ENCODE results near the gene RAB4B. TPM values are rescaled to one million over a fixed set of nuclear protein-coding genes. Genes with fewer than 3 reads are reported as not detected.
A peak's percentile ranks its signal among the peaks of the same experiment; 100 is the strongest.
"Not testable (repeated sequence)": the region's sequence is repeated elsewhere in the genome, so short reads cannot be mapped to it uniquely, and the experiment has no call there.

RAB4B gene
- total RNA-seq, 1 donor from 2014 or later, result 40.1 TPM

DNA sequence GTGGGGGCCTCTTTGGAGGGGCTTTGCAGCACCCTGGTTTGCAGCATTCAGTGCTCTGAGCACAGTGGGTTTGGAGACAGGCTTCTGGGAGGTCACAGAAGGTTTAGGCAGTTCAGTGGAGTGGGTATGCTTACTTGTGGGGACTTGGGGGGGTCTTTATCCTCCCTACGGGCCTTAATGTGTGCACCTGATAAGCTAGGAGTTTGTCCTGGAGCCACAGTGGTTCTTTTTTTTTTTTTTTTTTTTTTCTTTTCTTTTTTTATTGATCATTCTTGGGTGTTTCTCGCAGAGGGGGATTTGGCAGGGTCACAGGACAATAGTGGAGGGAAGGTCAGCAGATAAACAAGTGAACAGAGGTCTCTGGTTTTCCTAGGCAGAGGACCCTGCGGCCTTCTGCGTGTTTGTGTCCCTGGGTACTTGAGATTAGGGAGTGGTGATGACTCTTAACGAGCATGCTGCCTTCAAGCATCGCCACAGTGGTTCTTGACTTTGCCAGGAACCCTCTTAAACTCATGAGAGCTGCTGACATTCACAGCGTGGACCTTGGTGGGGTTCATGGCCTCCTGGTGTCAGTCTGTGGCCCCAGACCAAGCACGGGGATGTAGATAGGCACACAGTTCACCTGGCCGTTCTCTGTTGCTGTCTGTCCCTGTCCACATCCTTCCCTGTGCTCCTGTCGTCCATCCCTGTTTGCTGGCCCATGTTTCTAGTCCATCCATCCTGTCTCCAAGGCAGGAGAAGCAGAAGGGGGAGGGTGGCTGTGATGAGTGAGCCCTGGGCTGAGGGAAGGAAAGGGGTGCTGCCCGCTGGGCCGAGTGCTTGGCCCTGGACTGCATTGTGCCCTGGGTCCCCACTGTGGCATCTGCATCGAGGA lies 23.6 kb downstream of the RAB4B start:
- DNase-seq (ENCODE audit: extremely low read depth, low read depth, low spot score), result no peak

DNA sequence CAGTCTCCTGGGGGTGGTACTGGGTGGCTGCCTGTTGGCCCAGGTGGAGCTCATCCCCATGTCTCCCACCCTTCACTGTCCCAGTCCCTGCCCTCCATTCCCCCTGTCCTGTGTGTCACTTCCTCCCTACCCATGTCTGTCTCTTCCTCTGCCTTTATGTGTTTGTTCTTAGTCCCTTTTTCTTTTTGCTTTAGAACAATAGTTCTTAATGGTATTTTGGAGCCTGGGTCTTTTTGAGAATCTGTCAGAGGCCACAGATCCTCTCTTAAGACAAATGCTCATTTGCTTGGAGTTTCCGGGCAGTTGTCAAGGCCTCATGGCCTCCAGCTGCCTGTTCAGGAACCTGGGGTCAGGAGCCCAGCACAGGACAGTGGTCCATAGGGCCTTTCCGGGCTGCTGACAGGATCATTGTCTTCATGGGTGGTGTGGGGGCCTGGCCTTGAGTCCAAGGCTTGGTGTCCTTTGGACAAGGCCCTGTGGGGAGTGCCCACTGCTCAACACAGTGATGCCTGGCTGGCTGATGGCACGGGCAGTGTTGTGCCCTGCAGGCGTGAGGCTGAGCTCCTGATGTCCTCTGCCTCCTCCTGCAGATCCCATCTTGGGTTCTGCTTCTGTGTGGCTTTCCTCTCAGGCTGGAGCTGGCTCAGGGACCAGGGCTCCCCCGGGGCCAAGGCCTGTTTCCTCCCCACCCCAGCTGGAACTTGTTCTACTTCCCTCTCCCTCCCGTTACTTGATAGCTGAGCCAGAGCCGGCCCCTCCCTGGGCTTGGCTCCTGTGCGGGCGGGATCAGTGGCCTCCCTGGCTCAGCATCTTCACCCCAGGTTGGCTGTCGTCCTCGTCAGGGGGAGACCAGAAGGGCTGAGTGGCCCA lies 24.5 kb downstream of the RAB4B start:
- no peak for DNase-seq (ENCODE audit: extremely low read depth, low read depth, low spot score)

DNA sequence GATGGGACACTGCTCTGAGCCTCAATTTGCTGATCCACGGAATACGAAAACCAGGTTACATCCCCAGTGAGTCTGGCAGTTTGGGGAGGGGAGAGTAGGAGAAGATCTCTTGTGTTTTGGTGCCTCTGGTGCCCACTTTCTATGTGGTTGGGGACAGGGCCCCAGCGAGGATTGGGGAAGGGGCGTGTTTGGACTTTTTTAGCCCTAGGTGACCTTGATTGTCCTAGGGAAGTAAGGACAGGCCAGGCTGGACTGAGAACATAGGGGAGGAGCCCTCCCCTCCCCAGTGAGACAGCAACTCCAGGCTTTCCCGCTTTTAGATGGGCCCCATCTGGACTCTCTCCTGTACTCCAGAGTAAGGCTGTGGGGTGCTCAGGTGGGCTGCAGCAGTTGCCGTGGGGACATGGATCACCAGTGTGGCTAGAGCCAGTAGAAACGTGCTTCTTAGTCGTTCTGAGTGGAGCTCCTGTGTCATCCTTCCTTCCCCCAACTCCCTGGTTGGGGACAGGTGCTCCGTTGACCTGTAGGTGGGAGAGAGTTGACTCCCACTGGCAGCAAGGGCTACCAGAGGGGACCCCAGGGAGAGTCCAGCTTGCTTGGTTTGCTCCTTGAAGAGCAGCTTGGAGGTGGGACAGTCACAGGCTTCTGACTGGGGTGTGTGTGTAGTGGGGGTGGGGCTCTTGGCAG lies 25.3 kb downstream of the RAB4B start:
- DNase-seq (ENCODE audit: extremely low read depth, low read depth, low spot score), result no peak

DNA sequence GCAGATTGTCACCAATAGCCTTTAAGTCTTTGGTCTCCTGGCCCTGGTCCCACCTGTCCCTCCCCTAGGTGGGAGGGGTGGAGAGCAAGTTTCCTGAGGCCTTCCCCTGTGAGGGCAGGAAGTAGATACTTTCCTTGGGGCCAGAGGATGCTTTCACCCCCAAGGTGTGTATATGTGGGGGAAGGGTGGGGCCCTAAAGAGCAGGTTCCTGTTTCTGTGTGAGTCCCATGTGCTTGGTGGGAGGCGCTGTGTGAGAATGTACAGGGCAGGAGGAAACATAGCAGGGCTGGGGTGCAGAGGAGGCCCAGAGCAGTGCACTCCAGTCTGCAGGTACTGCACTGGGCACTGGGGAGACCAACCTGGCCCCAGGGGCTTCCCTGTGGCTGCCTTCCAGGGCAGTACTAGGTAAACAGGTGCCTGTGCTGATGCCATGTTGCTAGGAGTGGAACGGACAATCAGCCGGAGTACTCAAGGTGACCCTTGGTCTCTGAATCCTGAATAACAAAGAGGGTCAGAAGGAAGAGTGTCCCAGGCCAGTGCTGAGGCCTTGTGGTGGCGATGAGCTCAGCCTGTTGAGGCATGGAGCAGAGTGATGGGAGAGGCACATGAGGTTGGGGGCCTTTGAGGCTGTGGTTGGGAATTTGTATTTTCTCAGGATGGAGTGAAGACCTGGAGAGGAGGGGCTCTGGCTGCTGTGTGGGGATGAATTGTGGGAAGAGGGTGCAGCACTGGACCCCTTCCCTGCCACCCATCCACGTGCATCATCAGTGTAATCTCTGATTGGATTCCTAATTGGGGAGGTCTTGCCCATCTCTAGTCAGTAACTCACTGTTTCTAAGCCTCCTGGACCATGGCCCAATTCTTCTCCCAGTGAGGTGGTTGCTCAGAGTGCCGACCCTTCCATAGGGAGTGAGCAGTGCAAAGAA lies 26.1 kb downstream of the RAB4B start:
- DNase-seq (ENCODE audit: extremely low read depth, low read depth, low spot score), result no peak

DNA sequence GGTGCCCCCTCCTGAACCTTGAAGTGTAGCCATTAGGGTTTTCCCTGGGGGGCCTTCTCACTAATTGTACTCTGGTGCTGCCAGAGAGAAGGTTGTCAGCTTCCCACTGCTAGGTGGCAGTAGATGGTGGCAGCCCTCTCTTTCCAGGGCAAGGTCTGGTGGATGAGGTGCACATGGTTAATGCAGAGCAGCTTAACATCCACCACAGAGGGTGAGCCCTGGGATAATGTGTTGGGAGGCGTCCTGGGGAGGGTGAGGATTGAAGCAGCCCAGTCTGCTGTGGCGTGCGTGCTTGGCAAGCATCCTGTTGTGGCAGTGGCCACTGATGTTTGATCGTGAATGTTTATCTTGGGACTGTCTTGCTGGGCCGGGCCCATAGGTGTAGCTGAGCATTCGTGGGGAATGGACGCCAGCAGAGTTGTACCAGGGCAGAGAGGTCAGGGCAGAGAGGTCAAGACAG lies 26.8 kb downstream of the RAB4B start:
- no peak for DNase-seq (ENCODE audit: extremely low read depth, low read depth, low spot score)

DNA sequence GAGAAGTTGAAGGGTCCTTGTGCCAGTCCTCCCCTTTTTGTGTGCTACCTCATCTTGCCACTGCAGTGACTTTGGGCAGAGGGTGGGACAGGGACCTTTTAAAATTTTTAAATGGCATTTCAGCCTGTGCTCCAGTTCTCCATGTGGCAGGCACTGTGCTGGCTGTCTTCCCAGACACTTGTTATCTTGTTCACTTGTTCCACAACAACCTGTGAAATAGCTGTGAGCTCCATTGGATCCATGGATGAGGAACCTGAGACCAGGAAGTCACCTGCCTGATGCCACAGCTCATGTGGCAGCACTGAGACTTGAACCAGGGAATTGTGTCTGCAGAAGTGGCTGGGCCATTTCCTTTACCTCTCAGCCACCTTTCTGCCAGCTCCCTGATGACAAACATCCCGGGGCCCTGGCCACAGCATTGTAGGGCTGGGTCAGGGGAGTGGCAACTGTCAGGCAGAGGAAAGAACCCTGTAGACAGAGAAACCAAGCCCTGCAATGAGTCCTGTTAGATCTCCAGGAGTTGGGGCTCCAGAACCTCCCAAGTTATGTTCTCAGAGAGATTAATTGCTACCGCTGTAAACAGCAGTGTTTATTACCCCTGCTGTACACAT lies 27.3 kb downstream of the RAB4B start:
- no peak for DNase-seq (ENCODE audit: extremely low read depth, low read depth, low spot score)

DNA sequence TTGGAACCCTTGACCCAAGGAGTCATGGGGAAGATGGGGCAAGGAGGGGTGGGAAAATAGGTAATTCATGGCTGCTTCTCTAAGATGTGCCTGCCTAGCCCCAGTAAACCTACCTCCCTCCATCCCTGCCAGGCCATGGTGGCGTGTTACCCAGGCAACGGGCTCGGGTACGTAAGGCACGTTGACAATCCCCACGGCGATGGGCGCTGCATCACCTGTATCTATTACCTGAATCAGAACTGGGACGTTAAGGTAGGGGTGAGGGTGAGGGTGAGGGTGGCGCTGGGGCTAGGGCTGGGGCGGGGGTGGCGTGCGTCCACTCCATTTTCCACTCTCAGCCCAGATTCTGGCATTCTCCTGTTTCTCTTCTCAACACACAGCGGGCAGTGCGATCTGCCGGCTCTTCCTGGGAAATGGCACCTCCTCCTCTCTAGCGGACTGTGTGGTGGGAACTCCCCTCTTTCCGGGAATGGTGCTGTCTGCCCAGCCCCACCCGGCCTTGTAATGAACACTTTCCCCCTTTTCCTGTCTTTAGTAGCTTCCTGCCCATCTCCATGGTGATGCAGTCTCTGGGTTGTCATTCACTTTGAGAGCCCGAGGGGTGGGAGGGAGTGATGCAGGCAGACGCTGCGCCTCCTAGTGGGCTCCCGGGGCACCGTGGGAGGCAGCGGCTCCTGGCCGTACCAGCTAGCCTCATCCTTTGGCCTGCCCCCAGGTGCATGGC lies 28.5 kb downstream of the RAB4B start:
- peak; percentile 91 for DNase-seq (ENCODE audit: extremely low read depth, low read depth, low spot score)

DNA sequence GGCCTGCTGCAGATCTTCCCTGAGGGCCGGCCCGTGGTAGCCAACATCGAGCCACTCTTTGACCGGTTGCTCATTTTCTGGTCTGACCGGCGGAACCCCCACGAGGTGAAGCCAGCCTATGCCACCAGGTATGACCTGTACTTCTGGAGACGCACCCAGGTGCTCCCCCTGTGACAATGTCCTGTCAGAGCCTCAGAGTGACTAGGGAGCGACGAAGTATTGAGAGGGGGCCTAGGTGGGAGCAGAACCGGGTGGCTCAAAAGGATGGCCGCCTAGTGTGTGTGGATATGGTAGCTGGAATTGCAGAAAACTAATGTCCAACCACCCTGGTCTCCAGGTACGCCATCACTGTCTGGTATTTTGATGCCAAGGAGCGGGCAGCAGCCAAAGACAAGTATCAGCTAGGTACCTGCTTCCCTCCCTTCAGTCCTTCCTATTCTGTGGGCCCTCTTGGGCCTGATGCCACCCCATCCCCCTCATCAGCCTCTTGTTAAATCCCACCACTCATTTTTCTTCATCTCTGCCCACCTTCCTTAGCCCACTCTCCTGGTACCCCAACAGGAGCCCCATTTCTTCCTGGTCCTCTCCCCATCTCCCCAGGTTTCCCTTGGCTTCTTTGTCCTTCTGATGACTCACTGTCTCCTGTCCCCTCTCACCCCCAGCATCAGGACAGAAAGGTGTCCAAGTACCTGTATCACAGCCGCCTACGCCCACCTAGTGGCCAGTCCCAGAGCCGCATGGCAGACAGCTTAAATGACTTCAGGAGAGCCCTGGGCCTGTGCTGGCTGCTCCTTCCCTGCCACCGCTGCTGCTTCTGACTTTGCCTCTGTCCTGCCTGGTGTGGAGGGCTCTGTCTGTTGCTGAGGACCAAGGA lies 29.3 kb downstream of the RAB4B start:
- DNase-seq (ENCODE audit: extremely low read depth, low read depth, low spot score), result no peak

DNA sequence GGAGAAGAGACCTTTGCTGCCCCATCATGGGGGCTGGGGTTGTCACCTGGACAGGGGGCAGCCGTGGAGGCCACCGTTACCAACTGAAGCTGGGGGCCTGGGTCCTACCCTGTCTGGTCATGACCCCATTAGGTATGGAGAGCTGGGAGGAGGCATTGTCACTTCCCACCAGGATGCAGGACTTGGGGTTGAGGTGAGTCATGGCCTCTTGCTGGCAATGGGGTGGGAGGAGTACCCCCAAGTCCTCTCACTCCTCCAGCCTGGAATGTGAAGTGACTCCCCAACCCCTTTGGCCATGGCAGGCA lies 29.9 kb downstream of the RAB4B start:
- no peak for DNase-seq (ENCODE audit: extremely low read depth, low read depth, low spot score)

DNA sequence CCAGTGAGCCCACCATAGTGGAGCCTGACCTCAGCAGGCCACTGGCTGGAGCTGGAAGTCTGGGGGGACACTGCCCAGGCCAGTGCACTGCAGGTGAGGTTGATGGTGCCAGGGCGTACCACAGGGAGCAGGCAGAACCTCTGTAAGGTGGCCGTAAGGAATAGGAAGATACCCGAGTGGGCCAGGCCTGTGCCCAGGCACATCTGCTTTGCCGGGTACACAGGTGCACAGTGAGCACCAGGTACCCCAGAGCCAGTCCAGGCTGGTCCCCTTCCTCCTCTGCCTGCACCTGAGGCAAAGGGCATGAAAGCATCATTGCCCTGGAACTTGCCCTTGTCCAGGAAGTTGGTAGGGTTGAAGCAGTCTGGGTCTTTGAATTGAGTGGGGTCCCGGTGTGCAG lies 30.4 kb downstream of the RAB4B start:
- no peak for DNase-seq (ENCODE audit: extremely low read depth, low read depth, low spot score)

DNA sequence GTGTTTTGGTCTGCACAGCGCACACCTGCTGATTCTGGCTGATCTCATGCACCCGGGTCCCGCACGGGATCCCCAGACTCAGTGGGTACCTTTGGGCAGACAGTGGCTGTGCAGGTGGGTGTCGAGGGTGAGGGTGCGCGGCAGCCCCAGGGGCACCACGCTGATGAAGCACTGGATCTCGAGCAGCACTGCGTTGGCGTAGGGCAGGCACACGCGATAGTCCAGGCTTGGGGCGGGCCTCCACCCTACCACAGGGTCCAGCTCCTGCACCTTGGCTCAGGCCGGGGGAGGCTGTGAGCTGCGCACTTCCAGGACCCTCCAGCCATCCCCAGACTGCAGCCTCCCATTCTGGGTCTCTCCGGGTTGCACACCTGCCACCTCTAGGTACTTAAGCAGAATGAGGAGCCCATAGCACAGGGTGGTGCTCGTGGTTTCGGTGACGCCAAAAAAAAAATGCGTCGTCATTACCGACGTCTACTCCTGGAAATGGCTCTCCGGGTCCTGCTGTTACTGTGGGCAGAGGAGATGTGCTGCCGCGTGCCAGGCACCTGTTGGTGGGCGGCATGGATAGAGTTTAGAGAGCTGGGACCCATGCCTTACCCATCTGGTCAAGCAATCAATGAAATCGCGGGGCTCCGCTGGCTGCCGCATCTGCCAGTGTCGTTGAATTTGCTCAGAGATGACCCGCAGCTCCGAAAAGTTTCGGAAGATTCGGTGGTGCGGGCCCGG lies 31.5 kb downstream of the RAB4B start:
- DNase-seq (ENCODE audit: extremely low read depth, low read depth, low spot score), result no peak

DNA sequence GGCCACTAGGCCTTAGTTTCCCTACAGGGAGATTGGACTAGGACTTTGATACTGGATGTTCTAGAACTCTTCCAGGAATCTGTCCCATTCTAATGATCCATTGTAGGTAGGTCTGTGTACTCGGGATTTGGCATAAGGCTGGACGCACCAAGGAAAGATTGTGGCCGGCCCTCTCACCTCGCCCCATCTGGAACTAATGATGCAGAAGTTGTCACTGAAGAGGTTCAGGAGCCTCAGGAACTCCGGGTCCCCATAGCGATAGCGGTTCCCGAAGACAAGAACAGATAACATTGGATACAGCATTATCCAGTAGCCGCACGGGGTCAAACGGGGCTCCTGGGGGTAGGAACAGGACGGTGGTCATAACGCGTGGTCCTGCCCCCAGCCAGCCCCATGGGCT lies 32.1 kb downstream of the RAB4B start:
- DNase-seq (ENCODE audit: extremely low read depth, low read depth, low spot score), result no peak

DNA sequence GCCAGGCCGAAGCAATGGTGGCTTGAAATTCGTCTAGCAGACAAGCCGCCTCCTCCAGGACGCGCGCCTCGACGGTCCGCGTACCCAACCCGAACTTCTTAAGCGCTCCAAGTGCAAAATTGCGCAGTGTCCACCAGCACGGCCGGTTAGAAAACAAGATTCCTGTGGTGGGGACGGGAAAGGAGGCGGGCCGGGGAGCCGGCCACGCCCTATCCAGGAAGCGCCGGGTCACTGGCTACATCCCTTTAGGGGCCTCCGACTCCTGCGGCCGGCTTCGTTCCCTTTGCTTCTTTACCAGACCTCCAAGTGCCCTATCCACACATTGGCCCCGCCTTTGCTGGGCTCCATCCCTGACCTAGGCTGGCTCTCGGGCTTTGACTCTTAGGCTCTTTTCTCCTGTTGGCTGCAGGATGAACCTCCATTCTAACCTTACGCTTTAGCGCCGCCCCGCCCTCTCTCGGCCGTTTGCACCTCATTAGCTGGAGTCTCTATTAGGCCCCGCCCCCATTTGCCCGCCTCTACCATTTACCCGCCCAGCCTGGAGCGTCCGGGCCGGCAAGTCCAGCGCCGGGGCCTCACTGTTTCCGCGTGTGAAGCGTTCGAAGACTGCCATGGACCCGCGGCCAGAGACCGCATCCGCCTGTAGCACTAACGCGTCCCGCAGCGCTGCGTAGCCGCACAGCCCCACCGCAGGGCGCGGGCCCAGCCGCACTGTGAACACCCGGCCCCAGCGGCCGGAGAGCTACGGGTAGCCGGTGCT lies 32.8 kb downstream of the RAB4B start:
- not testable (repeated sequence) for DNase-seq (ENCODE audit: extremely low read depth, low read depth, low spot score)

DNA sequence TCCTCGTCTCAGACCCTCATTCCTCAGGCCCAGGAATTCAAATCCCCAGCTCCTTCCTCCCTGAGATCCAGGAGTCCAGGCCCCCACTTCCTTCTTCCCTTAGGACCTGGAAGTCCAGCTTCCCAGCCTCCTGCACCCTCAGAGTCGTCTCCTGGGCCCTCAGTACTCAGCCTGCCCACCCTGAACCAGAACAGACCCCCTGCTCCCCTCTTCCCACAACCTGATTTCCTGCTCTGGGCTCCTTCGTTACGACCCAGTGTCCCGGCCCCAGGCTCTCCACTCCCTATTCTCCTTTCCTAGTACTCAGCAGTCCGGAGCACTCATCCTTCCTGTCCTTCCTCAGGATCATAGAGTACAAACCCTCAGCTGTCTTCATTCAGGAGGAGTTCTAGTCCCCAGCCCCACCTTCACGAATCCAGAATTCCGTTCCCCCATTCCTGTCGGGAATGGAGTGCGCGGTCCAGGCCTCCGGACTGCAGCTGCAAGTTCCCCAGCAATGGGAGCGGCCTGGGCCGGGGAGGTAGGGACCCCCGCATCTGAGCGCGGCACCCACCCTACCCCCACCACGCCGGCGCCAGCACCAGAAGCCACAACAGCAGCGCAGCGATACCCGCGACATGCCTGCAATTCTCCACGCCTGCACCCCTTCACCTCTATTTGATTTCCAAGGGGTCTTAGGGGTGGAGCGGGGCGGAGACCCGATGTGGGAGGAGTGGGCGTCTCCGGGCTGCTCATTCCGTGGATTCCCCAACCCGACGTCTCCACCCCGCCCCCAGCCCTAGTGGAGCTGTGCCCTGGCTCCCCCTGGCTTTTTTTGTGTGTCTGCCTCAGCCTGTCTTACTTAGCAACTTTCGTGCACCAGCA lies 33.7 kb downstream of the RAB4B start:
- DNase-seq (ENCODE audit: extremely low read depth, low read depth, low spot score), result no peak

DNA sequence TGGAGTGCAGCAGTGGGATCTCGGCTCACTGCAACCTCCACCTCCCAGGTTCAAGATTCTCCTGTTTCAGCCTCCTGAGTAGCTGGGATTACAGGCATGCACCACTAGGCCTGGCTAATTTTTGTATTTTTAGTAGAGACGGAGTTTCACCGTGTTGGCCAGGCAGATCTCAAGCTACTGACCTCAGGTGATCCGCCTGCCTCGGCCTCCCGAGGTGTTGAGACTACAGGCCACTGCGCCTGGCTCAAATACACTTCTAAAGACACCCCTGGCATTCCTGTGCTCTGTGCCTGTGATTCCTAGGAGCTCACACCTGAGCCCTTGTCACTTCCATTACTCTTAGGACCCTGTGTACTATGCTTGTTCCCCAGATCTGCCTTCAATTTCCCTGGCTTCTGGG lies 34.5 kb downstream of the RAB4B start:
- not testable (repeated sequence) for DNase-seq (ENCODE audit: extremely low read depth, low read depth, low spot score)

DNA sequence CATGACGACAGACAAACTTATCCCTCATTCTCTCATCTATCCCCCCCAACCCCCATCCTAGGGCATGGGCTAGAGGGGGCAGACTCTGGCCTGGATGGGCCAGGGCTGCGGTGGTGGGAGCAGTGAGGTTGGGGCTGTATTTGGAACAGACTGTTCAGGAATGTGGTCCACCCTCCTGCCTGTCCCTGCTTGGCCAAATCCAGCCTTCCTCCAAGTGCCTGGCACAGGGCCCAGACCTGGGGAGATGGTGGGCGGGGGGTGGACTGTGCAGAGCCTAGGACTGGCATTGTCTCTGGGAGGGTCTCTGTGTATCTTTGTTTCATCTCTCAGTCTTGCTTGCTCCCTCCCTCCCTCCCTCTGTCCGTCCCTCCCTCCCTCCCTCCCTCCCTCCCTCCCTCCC lies 35.1 kb downstream of the RAB4B start:
- no peak for DNase-seq (ENCODE audit: extremely low read depth, low read depth, low spot score)
